ENCODE results near the gene FAM3C.

The FAM3C gene

DNA sequence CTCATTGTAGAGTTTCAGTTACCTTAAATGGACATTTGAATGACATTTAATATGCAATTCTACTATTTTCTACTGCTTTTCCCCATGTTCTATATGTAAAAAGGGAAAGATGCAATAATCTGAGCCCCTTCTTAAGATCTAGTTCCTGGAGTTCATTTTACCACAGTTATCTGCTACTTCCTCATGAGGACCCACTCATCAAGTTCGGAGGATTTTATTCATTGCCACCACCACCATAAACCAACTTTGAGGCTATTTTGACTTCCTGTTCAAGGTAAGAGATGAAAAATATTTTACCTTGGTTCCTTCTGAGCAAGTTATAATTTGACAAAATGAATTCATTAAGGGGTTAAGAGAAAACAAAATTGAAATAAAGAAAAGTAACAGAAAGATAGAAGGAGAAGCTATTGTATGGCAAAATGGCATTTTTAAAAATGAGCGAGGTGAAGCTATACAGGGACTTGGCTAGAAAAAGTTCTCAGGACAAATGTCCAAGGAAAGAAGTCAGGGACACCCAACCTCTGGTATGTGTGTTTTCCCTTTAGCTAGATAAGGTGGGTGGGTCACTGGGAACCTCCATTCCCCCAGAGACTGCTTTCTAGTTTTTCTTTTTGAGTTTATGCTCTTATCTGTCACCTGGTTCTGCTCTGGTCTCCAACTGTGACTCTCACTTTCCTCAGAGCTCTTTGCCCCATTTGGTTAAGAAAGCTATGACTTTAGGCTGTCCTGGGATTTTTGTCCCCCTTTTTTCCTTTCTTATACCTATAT, 14.9 kb upstream of the FAM3C start:
- DNase-seq = no peak

GRCh38 chr7:121406944-121407343, 10.8 kb upstream of the FAM3C start:
- DNase-seq = no peak

GRCh38 chr7:121406461-121406860, 10.4 kb upstream of the FAM3C start:
- no peak for DNase-seq

DNA sequence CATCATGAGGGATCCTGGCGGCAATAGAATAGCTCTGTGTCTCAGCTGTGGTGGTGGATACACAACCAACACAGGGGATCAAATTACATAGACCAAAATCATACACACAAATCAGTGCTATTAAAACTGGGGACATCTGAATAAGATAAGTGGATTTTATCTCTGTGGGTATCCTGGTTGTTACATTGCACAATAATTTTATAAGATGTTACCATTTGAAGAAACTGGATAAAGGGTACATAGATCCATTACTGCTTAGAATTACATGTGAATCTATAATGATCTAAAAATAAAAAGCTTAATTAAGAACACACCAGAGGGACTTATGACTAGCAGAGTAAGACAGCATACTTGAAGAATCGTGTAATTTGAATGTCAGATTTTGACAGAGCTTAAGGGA, 8.2 kb upstream of the FAM3C start:
- DNase-seq = no peak

- DNase-seq = no peak
Measured at GRCh38 chr7:121402701-121403100, 6.6 kb upstream of the FAM3C start.

DNA sequence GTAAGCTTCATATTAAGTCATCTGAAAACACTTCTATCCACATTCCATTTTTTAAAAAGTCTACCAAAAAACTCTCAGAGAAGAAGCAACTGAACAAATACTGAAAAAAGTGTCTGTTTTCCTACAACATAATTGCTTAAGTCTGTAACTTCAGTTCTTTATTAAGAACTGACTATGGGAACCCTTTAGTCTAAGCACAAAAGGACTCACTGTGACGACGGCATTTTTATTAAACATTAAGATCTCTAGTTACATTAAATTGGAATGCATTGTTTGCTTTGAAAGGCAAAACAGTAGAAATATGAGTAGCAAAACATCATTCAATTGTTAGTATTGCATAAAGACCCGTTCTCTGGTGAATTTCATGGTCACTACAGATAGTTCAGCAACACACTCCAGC, 5.8 kb upstream of the FAM3C start:
- no peak for DNase-seq

- DNase-seq = no peak
Measured at GRCh38 chr7:121398246-121398645, 2.1 kb upstream of the FAM3C start.

DNA sequence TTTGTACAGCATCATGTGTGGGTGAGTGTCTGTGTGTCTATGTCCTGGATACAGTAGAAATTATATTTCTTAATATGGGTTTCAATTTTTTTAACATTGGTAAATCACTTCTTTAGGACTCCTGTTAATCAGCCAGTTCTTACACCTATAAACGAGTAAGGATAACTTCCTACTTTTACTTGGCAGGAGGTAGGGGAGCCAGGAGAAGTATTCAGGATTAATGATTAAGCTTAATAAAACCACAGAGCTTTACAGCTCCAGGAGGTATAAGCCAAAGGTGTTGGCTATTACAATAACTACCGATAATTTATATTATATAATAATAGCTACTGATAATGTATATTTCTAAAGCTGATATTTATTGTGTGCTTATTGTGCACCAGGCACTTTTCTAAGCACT, 1.7 kb upstream of the FAM3C start:
- DNase-seq = no peak

GRCh38 chr7:121397361-121397760, 1.3 kb upstream of the FAM3C start:
- no peak for DNase-seq

DNA sequence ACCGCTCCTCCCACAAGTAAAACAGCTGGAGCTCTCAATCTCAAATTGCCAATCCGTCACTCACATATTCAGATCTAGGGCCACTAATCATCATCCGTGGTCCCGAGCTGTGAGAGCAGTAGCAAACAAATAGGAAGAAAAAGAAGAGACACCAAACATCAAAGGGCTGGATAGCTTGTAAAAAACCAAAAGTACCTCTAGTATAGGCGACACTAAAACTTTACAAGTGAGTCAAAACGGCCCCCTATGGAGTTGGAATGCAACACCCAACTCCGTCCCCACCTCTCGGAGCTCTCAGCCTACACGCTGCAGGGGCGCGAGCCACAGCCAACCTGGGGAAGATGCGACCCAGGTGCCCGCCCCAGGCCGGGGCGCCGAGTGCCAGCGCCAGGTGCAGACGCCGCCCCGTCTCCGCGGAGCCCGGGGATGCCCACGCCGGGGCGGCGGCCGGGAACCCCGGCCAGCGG, 581 bp downstream of the FAM3C start:
- DNase-seq = no peak

DNA sequence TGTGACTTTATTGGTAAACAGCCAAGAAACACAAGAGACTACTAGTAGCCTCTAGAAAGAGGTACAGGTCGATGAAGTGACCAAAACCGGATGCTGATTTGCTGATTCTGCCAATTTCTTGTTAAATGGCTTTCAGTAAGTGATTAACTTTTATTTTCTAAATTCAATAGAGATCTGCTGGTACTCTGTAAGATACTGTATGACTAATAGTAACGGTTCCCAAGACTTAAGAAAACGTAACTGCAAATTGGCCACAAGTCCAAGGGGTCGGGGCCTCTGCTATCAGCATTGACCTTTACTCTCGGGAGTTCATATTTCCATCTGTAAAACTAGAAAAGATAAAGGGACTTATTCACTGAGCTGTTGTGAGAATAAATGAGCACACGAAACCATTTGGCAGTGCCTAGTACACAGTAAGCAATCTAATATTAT, 1.4 kb downstream of the FAM3C start:
- DNase-seq = no peak

- DNase-seq = no peak
Measured at GRCh38 chr7:121393005-121393366, 3.1 kb downstream of the FAM3C start.

DNA sequence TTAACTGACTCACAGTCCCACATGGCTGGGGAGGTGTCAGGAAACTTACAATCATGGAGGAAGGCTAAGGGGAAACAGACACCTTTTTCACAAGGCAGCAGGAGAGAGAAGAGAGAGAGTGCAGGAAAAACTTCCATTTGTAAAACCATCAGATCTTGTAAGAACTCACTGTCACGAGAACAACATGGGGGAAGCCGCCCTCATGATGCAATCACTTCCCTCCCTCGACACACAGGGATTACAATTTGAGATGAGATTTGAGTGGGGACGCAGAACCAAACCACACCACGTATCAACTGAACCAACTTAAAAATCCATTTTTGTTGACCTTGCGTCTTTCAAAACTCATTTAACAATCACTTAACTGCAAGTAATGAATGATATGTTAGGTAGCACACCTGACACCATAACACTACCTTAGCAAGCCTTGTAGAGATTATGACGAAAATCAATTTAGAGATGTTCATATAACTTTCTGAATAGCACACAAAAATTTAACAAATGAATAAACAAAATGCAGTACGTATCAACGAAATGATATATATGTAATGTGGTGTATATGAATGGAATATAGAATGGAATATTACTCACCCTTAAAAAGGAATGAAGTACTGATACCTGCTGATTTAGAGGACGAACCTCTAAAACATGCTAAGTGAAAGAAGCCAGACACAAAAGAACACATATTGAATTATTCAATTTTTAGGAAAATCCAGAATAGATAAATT, 3.7 kb downstream of the FAM3C start:
- no peak for DNase-seq

- no peak for DNase-seq
Measured at GRCh38 chr7:121391686-121392085, 4.4 kb downstream of the FAM3C start.

- DNase-seq = no peak
Measured at GRCh38 chr7:121390617-121391016, 5.5 kb downstream of the FAM3C start.

GRCh38 chr7:121390109-121390508, 6.0 kb downstream of the FAM3C start:
- no peak for DNase-seq

DNA sequence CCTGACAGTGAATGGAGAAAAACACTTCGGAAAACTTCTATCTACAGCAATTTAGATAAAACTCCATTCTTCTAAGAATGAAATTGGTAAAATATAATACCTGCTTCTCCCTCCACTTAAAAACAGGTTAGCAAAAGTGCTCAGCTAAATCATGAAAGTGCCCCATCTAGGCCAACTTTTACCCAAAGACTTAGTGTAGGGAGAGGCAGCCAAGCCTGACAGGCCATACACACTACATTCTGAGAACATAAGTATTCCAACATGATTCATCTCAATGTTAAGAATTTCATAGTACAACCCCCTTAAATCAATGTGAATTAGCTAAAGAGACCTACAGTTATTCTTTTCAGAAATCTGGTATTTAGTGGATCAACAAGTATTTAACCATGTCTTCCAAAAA, 7.2 kb downstream of the FAM3C start:
- no peak for DNase-seq

GRCh38 chr7:121385800-121386179, 10.3 kb downstream of the FAM3C start:
- no peak for DNase-seq

GRCh38 chr7:121385056-121385799, 10.9 kb downstream of the FAM3C start:
- DNase-seq = no peak

- DNase-seq = no peak
Measured at GRCh38 chr7:121384265-121384664, 11.8 kb downstream of the FAM3C start.

- DNase-seq = no peak
Measured at GRCh38 chr7:121383235-121383910, 12.7 kb downstream of the FAM3C start.

GRCh38 chr7:121382473-121382872, 13.6 kb downstream of the FAM3C start:
- no peak for DNase-seq

- DNase-seq = no peak
Measured at GRCh38 chr7:121379930-121380329, 16.2 kb downstream of the FAM3C start.

All from SIG-M5 (cell line).